GM21529 (cell line): ENCODE data around the gene RASL11B.
"Not testable (repeated sequence)": the region's sequence is repeated elsewhere in the genome, so short reads cannot be mapped to it uniquely, and the experiment has no call there.

Experiments used
- ATAC-seq: cut with Tn5 transposase; IDR thresholded peaks from one replicate; pipeline ENCODE4 v1.9.1; 2021; ENCODE audit not compliant: unreplicated experiment

The RASL11B gene

GRCh38 chr4:52861879-52862616 is at the start of gene RASL11B:
Gene RASL11B, plus strand, starts transcription at chr4:52862317. Its CDS starts 191 bp downstream, at chr4:52862508.
- ATAC-seq = peak; percentile 99

GRCh38 chr4:52813546-52813945 is 48.6 kb upstream of the RASL11B start:
- ATAC-seq = no peak

DNA sequence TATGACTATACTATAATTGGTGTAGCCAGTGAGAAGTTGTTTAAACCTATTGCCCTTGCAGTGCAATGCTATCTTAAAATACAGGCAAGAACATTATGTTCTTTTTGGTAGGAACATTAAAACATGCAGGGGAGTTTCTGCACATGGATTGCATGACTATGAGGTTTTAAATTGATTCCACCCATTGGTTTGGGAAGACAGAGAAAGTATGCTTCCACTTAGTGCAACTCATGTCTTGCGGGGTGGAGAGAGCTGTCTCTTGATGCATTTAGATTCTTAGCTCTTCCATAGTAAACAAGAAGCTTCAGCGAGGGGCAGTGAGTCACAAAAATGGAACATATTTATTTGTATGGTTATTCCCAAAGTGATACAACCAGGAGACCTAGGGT is 39.5 kb upstream of the RASL11B start:
- no peak for ATAC-seq

GRCh38 chr4:52822972-52823701 is 39.0 kb upstream of the RASL11B start:
- no peak for ATAC-seq

DNA sequence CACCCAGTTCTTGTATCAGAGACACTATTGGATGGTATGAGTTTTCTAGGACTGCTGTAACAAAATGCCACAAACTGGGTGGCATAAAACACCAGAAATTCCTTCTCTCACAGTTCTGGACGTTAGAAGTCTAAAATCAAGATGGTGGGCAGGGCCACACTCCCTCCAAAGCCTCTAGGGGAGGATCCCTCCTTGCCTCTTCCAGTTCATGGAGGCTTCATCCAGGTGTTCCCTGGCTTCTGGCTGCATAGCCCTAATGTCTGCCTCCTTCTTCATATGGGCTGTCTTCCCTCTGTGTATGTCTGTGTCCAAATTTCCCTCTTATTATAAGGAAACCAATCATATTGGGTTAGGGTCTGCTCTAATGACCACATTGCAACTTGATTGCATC is 38.4 kb upstream of the RASL11B start:
- no peak for ATAC-seq

- no peak for ATAC-seq
These were observed 37.9 kb upstream of the RASL11B start for GRCh38 chr4:52824270-52824602.

- no peak for ATAC-seq
These were observed 37.3 kb upstream of the RASL11B start for GRCh38 chr4:52824603-52825459.

- ATAC-seq = no peak
These were observed 36.5 kb upstream of the RASL11B start for GRCh38 chr4:52825460-52826090.

GRCh38 chr4:52833941-52834525 is 28.1 kb upstream of the RASL11B start:
- ATAC-seq = no peak

GRCh38 chr4:52834641-52835456 is 27.3 kb upstream of the RASL11B start:
- ATAC-seq = not testable (repeated sequence)

GRCh38 chr4:52836120-52836519 is 26.0 kb upstream of the RASL11B start:
- no peak for ATAC-seq

DNA sequence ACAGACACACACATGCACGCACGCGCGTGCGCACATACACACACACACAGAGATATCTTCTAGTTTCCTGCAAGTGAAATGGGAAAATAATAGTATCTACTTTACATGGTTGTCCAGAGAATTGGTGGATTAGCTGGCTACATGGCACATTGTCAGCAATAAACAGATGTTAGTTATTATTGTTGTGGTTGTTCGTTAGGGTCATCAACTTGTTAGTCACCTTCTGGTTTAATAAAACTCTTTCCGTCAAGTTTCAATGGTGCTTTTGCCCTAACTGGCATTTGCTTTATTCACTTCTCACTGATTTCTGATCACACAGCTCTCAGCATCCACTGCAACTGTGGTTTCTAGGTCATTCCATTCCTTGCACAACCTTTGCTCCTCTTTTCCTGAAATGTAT is 25.4 kb upstream of the RASL11B start:
- no peak for ATAC-seq

GRCh38 chr4:52837716-52838558 is 24.2 kb upstream of the RASL11B start:
- ATAC-seq = no peak

DNA sequence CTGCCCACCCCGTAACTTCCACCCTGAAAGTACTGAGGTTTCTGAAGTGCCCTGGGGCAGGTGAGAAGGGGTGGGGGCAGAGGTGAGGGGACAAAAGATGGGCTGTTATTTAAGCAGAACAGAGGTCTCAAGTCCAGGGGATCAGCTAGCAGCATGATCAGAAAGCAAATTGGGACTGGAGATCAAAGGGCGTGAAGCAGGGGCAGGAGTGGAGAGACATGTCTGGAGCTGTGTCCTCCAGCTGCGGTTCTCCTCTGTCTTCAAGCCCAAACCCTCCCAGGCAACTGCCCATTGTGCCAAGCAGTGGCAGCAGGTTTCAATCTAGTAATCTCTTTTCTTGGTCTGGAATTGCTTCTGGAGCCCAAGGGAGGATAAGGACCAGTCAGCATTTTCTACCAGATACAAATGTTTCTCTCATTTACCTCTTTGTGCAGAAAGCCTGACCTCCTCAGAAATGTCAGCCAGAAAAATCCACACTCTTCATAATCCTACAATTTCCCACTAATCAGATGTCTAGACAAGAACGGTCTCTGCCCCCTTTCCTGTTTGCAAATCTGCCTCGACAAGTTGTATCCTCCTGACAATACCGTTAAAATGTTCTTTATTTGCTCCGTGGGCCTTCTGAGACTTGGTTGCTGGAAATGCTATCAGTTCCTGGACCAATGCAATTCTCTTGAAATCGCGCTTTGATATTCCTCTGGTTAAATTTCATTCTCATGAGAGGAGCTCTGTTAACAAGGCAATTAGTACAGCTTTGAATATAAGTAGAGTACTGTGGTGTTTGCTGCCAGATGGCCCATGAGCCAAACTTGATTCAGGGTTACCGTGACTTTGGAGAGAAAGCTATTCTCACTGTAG is 23.2 kb upstream of the RASL11B start:
- no peak for ATAC-seq

DNA sequence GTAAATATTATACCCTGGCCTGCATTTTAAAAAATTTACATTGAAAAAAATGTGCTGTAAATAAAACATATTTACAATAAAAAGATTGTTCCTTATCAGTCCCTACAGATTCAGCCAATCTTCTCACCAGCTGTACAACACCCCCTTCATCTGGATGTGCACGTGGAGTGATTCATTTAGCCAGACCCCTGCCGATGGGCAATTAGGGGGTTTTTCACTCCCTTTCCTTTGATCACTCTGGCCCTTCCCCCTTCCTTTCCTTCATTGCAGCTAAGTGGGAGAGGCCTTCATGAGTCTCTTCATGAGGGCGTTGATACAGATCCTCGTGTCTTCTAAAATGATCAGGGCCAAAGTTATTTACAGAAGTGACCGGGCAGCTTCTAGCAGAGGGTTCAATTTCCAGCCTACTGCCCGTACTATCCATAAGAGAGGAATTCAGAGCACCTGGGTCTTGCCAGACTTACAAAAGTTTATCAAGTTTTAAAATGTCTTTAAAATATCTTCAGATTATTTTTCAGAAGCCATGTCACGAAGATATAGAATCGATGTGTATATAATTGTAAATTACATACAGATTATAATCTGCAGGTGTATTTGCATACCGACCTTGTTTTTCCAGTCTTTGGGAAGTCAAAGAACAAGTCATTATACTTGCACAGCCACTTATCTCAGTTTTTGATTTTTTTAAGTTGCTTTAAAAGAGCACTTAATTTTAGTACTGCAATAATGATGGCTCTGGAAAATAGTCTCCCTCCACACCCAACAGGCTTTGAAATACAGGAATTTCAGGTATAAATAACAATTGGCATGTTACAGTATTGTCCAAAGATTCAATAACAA is 21.4 kb upstream of the RASL11B start:
- no peak for ATAC-seq

DNA sequence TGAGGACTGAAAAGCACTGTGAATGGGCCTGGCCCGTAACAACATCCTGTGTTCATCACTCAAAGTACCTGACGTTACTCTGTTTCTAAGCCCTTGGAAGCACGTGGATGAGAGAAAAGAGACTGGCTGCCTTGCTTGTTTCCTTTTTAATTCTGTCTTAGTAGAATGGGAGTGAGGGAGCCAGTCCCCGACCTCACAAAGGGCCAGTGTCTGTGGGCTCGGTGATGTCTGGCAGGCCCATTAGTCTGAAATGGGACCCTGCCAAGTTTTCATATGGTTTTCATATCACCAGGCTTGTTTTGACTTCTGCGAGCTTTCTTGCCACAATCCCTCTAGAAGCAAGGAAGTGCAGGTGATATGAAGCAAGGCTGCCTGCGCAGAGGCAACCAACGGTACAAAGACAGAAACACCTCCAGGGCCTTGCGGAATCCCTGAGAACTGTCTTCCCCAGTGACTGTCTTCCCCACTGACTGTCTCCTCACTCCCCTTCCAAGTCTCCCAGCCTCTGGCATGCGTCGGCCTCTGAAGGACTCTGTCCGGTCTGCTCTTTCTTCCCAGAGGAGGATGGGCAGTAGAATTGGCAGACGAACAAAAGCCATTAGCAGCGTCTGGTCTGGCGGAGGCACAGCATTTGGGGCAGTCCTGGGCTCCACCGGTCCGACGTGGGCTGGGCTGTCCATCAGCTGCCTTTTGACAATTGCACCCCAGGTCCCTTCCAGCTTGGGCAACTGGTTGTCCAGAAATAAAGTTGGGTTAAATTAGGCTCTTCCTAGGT is 20.2 kb upstream of the RASL11B start:
- no peak for ATAC-seq

- no peak for ATAC-seq
These were observed 19.3 kb upstream of the RASL11B start for GRCh38 chr4:52842792-52843191.
